Omental fat pad (tissue), 4 donors: Measurements from ENCODE around the gene CD48. TPM values are rescaled to one million over a fixed set of nuclear protein-coding genes. Genes with fewer than 3 reads are reported as not detected.
A peak's percentile ranks its signal among the peaks of the same experiment; 100 is the strongest.

Experiments used
- ATAC-seq: fragments of 150-250 bp; one replicate; pipeline ENCODE4 v1.9.1; 2016; ENCODE audit warnings: mild to moderate bottlenecking, moderate library complexity; ENCODE audit not compliant: low FRiP score
- DNase-seq: peaks from one replicate; pipeline ENCODE4 v3.0.0-alpha.2; 2019; ENCODE audit warnings: low spot score
- total RNA-seq, 4 donors: library from RNA; depleted of rRNA; stranded (reverse); fragments of >200 nt; gene quantifications; one replicate each; pipeline ENCODE4 v1.1.0, GENCODE V29; 2016
- TF ChIP-seq, protein P1 (sequence below), 3 donors: fragments of 450-650 bp; IDR thresholded peaks; one replicate each; pipeline ENCODE4 v1.5.1; 2016 to 2017; ENCODE audit warnings: antibody characterized with exemption in 3 of 3, mild to moderate bottlenecking in 3 of 3, moderate library complexity in 2 of 3

CD48 gene
- total RNA-seq, 4 donors from 2014 or later: 5.2 to 21.0 (median 8.0) TPM

DNA sequence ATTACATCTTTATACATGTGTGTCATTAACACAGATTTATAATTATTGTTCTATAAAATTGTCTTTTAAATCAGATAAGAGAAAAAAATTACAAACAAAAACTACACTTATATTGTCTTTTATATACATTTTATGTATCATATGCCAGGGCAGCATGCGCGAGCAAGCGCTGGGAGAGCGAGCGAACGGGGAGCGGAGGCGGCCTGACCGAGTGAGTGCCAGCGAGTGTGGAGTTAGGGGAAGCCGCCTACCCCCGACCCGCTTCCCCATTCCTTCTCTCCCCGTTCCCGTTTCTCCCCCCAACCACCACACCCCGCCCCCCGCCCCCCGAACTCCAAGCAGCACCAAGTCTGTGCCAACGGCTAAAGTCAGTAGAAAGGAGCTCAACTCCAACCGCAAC, 41.8 kb downstream of the CD48 start:
- no peak for ATAC-seq
- no peak for DNase-seq
- TF ChIP-seq, protein P1, sequence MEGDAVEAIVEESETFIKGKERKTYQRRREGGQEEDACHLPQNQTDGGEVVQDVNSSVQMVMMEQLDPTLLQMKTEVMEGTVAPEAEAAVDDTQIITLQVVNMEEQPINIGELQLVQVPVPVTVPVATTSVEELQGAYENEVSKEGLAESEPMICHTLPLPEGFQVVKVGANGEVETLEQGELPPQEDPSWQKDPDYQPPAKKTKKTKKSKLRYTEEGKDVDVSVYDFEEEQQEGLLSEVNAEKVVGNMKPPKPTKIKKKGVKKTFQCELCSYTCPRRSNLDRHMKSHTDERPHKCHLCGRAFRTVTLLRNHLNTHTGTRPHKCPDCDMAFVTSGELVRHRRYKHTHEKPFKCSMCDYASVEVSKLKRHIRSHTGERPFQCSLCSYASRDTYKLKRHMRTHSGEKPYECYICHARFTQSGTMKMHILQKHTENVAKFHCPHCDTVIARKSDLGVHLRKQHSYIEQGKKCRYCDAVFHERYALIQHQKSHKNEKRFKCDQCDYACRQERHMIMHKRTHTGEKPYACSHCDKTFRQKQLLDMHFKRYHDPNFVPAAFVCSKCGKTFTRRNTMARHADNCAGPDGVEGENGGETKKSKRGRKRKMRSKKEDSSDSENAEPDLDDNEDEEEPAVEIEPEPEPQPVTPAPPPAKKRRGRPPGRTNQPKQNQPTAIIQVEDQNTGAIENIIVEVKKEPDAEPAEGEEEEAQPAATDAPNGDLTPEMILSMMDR (IDR thresholded peaks at IDR 0.05): no peak

DNA sequence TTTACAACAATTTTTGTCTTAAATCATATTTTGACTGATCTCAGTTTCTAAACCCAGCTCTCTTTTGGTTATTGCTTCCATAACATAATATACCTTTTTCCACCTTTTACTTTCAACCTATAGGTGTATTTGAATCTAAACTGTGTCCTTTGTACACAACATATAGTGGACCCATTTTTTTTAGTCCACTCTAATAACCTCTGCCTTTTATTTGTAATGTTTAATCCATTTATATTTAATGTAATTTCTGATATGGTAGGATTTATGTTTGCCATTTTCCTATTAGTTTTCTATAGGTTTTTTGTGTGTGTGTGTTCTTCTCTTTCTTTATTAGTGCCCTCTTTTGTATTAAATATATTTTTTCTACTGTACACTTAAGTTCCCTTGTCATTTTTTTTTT, 42.3 kb downstream of the CD48 start:
- ATAC-seq: no peak
- no peak for DNase-seq

DNA sequence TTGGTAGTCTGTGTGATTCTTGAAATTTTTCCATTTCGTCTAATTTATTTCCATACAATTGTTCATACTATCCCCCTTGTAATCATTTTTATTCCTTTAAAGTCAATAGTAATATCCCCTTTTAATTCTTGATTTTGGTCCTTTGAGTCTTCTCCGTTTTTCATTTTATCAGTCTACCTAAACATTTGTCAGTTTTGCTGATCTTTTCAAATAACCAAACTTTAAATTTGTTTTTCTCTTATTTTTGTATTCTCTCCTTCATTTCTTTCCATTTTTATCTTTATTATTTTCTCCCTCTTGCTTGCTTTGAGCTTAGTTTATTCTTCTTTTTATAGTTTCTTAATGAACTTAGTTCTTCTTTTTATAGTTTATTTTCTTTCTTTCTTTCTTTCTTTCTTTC, 43.7 kb downstream of the CD48 start:
- DNase-seq (no peak), ATAC-seq (no peak)
- TF ChIP-seq, protein P1 (IDR thresholded peaks at IDR 0.05): no peak

More for the DNA sequence above, 42.3 kb downstream of the CD48 start:
- TF ChIP-seq, protein P1 (IDR thresholded peaks at IDR 0.05): no peak

DNA sequence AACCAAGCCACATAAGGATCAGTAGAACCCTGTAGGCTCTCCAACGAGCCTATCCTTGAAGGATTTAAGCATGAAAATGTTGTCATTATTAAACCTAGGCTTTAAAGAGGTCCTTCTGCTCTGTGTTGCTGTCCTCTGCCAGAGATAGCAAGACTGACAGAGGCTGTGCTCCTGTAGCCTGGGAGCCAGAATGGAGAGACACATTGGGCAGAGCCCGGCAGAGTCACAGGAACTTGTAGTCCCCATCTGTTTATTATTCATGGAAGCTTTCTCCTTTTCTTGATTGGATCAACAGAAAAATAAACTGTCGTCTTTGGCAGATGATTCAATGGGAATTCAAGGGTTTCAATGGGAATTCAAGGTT, 45.6 kb downstream of the CD48 start:
- DNase-seq (no peak), ATAC-seq (peak; percentile 38)
- TF ChIP-seq, protein P1 (IDR thresholded peaks at IDR 0.05): no peak

DNA sequence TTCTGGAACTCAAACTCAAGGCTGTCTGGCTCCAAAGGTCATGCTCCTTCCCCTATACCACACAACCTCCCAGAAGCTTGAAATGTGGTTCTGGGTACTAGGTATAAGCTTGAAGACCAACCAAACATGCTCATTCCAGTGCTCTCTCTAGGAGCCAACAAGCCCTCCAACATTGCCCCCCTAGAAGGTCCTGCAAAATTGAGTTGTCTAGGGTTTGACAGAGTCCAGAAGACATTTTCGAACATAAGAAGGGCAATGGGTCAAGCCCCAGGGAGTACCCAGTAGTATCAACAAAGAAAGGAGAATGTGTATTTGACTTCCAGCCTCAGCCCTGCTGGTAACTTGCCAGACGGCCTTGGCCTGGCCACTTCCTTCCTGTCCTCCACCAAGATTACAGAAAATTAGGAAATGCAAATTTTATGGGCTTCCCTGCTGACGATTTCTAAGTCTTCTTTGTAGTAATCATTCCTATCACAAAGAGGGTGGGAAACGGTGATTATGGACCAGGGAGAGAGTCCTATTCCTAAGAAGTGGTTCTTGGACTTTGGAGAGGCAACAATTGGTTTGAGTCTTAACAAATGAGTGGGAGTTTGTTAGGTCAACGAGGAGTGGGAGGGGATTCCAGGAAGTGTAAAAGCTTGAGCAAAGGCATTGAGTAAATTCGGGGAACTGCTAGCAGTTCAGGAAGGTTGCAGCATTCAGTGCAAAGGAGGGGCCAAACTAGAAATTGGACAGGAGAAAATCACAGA, 46.1 kb downstream of the CD48 start:
- TF ChIP-seq, protein P1 (IDR thresholded peaks at IDR 0.05): no peak
- DNase-seq: no peak
- peak; percentile 81 for ATAC-seq

DNA sequence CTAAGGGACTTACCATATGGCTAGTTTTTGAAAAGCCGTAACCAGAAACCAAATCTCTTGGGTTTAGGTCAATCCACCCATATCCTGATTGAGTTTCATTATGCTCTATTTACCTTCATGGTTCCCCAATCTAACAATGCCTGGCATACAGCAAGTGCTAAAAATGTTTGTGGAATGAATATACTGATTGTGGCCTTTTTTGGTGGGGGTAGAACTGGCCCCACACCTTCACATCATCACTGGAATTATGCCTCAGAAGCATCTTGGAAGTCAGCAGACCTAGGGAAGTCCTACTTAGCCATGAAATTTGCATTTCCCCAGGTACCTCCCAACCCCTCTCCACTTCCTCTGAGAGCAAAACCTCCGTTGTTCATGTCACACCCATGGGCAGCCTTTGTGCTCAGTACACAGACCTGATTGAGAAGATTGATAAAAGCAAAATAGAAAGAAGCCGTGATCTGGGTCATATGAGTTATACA, 47.0 kb downstream of the CD48 start:
- ATAC-seq: no peak
- TF ChIP-seq, protein P1 (IDR thresholded peaks at IDR 0.05): no peak
- no peak for DNase-seq

DNA sequence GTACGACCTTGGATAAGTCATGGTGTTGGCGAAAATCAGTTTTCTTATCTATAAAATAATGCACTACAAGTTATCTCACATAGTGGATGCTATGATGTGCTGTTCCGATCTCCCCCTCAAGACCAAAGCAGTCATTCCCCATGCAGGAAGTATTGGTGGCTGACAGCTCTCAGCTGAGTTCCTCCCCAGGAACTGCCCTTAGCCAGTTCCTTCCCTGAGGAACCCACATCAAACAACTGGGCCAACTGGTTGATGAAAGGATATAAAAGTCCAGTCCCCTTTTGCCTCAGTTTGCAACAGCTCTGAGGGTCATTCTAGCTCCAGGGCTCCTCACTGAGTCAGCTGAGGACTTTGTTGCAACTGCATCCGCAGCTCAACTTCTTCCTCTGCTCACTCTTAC, 48.7 kb downstream of the CD48 start:
- no peak for DNase-seq
- TF ChIP-seq, protein P1 (IDR thresholded peaks at IDR 0.05): no peak
- ATAC-seq: no peak
